HL-60 (cell line): ENCODE data around the gene EPB42.

Source experiments
- DNase-seq, 2 experiments: peaks; one replicate each; pipeline ENCODE4 v3.0.0-alpha.2; 2010 to 2020; ENCODE audit warnings: low read depth in 1 of 2, low spot score in 1 of 2
- H3K27ac ChIP-seq: fragments of 250-450 bp; sonication (Bioruptor Pico); replicated peaks from 2 replicates; pipeline ENCODE4 v1.5.1; 2020; ENCODE audit warnings: mild to moderate bottlenecking, moderate library complexity
- H3K27me3 ChIP-seq: fragments of 250-450 bp; sonication (Bioruptor Pico); 2 replicates; pipeline ENCODE4 v1.5.1; 2021; ENCODE audit warnings: mild to moderate bottlenecking, moderate library complexity; ENCODE audit not compliant: insufficient read depth, poor library complexity, severe bottlenecking
- H3K4me3 ChIP-seq: replicated peaks from 2 replicates; pipeline ENCODE4 v1.5.1; 2011; ENCODE audit warnings: mild to moderate bottlenecking, control low read depth, low read length; ENCODE audit not compliant: insufficient read depth
- GABPA ChIP-seq: IDR thresholded peaks from 2 replicates; pipeline ENCODE4 v1.6.1; 2012; ENCODE audit warnings: low read depth
- POLR2AphosphoS5 ChIP-seq: IDR thresholded peaks from 2 replicates; pipeline ENCODE4 v1.6.1; 2012; ENCODE audit warnings: low read depth
- REST ChIP-seq: IDR thresholded peaks from 2 replicates; pipeline ENCODE4 v1.6.1; 2012; ENCODE audit warnings: low read depth; ENCODE audit not compliant: insufficient replicate concordance
- SPI1 ChIP-seq: IDR thresholded peaks from 2 replicates; pipeline ENCODE4 v1.6.1; 2012; ENCODE audit warnings: low read depth, mild to moderate bottlenecking, borderline replicate concordance
- TF ChIP-seq, protein P1 (sequence below): IDR thresholded peaks from one replicate; pipeline ENCODE4 v1.5.1; 2011; ENCODE audit warnings: low read length, control low read depth, inconsistent platforms; ENCODE audit not compliant: insufficient read depth

The EPB42 gene

GRCh38 chr15:43267439-43267838 is 46.6 kb upstream of the EPB42 start:
- H3K4me3 ChIP-seq = no peak overlapping the region
- TF ChIP-seq, protein P1, sequence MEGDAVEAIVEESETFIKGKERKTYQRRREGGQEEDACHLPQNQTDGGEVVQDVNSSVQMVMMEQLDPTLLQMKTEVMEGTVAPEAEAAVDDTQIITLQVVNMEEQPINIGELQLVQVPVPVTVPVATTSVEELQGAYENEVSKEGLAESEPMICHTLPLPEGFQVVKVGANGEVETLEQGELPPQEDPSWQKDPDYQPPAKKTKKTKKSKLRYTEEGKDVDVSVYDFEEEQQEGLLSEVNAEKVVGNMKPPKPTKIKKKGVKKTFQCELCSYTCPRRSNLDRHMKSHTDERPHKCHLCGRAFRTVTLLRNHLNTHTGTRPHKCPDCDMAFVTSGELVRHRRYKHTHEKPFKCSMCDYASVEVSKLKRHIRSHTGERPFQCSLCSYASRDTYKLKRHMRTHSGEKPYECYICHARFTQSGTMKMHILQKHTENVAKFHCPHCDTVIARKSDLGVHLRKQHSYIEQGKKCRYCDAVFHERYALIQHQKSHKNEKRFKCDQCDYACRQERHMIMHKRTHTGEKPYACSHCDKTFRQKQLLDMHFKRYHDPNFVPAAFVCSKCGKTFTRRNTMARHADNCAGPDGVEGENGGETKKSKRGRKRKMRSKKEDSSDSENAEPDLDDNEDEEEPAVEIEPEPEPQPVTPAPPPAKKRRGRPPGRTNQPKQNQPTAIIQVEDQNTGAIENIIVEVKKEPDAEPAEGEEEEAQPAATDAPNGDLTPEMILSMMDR = no peak
- no peak for TF ChIP-seq REST
- no peak for TF ChIP-seq POLR2AphosphoS5
- no peak for TF ChIP-seq SPI1
- no peak for TF ChIP-seq GABPA
- no peaks in the 10 kb centered on the region for H3K27me3 ChIP-seq
- H3K27ac ChIP-seq = no peak overlapping the region
- DNase-seq = no peak

- Histone ChIP-seq H3K4me3 (no peak within 1 kb of the TSS), H3K27me3 (no peaks in the 10 kb centered on the region), H3K27ac (no peak within 1 kb of the TSS)
- DNase-seq = peak; percentile 52 to 64
- TF ChIP-seq POLR2AphosphoS5 = no peak
- TF ChIP-seq, protein P1 = no peak
- TF ChIP-seq REST = no peak
- no peak for TF ChIP-seq GABPA
- TF ChIP-seq SPI1 = no peak
Measured at GRCh38 chr15:43266834-43267233, 46.0 kb upstream of the EPB42 start, which contains the start of gene TGM5. TSS of gene TGM5 (minus strand) at chr15:43266928. CDS start at chr15:43266849, 79 bp downstream.

GRCh38 chr15:43266386-43266785 is 45.6 kb upstream of the EPB42 start:
- no peak overlapping the region for H3K4me3 ChIP-seq
- H3K27me3 ChIP-seq = no peaks in the 10 kb centered on the region
- no peak for TF ChIP-seq GABPA
- no peak for TF ChIP-seq POLR2AphosphoS5
- TF ChIP-seq, protein P1 = no peak
- no peak for TF ChIP-seq REST
- no peak for TF ChIP-seq SPI1
- DNase-seq = no peak
- no peak overlapping the region for H3K27ac ChIP-seq
